HG03025 (cell line): ENCODE data around the gene TJP3.

Source experiments
- ATAC-seq: cut with Tn5 transposase; IDR thresholded peaks from one replicate; pipeline ENCODE4 v1.9.1; 2021; ENCODE audit warnings: mild to moderate bottlenecking, moderate library complexity; ENCODE audit not compliant: unreplicated experiment, low FRiP score

The TJP3 gene

DNA sequence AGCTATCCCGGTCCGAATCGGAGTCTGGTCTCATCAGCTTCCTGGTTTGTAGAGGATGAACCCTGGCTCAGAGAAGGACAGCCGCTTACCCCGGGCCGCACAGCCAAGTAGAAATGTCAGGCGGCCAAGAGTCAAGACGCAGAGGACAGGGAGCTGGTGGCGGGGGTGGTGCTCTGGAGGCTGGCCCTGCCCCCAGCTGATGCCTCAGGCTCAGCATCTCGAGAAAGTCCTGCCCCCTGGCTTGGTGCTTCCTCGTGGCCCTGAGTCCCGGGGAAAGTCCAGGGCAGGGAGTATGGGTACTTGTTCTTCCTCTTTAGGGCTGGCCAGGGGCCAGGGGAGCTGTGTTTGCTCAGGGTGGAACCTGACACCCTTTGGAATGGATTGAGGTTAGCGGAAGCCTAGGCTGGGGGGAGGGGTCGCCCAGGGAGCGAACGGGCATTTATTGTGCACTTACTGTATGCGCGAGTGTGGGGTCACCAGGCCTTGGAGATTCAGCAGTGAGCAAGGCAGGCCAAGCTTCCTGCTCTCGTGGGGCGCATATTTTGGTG lies 2.2 kb downstream of the TJP3 start:
- no peak for ATAC-seq

DNA sequence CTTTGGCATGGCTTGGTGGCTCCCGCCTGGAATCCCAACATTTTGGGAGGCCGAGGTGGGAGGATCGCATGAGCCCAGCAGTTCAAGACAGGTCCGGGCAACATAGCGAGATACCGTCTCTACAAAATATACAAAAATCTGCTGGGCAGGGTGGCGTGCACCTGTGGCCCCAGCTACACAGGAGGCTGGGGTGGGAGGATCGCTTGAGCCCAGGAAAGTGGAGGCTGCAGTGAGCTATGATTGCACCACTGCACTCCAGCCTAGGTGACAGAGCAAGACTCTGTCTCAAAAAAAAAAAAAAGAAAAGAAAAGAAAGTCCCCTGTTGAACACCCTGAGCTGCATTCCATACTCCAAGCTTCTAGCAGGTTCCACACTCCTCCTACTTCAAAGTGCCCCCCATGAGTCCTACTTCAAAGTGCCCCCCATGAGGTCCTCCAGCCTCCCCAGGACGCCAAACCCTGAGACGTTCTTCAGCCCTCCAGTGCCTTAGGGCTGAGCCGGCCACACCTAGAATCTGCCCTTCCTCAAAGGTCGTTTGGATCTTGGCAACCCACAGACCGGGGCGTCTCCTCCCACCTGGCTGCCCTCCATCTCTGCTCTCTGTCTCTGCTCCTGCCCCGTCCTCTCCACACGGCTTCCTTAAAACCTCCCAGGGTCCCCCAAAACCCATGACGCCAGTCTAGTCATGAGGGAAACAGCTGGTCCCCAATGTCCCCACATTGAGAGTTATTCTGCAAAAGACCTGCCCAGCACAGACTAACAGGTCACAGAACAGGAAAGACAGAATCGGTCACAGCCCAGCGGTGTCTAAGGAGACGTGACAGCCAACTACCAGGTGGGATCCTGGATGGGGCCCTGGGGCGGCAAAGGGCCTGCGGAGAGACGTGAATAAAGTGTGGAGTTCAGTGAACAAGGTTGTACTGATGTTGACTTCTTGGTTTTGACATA lies 4.8 kb downstream of the TJP3 start:
- no peak for ATAC-seq

DNA sequence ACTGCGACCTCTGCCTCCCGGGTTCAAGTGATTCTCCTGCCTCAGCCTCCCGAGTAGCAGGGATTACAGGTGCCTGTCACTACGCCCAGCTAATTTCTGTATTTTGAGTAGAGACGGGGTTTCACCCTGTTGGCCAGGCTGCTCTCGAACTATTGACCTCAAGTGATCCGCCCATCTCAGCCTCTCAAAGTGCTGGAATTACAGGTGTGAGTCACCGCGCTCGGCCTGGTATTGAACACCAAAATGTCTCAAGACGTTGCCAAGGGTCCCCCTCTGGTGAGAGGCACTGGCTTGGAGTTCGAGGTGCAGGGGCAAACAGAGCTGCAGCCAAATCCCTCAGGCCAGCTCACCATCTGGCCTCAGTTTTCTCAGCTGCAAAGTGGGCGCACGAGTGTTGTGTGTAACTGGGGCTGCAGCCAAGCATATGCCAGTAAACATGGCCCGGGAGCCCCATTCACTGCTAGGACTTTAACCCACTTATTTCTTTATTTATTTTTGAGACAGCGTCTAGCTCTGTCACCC lies 8.0 kb downstream of the TJP3 start:
- no peak for ATAC-seq

DNA sequence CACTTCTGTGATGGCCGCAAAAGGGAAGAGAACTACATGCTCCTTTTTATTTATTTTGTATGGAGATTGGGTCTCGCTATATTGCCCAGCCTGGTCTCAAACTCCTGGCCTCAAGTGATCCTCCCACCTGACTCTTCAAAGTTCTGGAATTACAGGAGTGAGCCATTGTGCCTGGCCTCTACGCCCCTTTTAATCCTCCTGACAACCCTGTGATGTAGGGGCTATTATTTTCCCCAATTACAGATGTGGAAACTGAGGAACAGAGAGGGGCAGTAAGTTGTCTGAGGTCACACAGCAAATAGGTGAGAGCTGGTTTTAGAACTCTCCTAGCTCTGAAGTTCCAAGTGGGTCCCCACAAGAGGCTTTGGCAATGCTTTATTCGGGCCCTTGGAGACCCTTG lies 11.7 kb downstream of the TJP3 start:
- ATAC-seq, result no peak

DNA sequence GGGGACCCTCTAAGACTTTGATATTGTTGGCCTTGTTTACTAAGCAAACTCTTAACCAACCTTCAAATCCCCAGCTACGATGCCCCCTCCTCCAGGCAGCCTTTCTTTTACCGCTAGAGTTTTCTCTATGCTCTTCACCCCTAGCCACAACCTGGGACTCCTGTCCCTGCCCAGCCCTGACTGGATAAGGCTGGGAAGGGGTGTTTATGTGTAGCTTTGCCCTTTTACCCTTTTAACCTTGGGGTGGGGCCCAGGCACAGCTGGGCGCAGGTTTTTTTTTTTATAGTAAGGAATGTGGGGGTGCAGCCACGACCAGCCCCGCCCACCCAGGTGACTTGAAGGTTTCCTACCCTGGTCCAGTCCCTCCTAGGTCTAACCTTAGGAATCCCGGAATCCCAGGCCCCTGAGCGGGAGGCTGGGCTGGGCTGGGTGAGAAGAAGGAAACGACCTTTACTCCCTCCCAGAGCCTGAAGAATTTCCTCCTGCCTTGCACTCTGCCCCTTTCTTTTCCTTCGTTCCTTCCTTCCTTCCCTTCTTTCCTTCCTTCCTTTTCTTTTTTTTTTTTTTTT lies 12.2 kb downstream of the TJP3 start:
- ATAC-seq, result no peak

DNA sequence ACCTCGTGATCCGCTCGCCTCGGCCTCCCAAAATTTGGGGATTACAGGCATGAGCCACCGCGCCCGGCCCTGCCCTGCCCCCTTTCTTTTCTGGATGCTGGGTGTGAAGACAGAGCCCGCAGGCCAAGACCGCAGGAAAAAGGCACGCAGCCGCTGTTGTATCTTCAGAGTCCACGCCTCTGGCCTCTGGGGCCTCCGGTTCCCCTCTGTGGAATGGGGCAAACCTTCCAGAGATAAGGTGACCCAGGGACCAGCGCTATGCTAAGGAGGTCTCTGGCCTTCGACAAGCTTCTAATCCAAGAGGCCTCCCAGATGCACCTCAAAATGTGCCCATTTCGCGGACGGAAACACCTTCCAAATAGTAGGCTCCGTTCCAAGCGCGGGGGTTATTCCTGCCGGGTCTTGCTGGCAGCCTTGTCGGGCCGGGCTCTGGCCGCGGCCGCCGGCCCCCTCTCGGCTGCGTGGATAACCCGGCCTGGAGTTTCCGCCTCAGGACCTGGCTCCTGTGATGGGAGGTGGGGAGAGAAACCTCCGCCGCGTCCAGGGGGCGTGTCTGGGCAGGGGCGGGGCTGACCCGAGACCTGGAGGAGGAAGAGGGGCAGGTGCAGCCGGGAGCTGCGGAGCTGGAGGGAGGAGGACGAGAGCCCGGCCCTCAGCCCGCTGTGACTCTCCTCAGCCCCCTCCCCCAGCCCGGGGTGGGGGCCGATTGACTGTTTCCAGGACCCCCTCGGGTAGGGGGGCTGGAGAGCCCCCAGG lies 13.1 kb downstream of the TJP3 start:
- ATAC-seq, result no peak

DNA sequence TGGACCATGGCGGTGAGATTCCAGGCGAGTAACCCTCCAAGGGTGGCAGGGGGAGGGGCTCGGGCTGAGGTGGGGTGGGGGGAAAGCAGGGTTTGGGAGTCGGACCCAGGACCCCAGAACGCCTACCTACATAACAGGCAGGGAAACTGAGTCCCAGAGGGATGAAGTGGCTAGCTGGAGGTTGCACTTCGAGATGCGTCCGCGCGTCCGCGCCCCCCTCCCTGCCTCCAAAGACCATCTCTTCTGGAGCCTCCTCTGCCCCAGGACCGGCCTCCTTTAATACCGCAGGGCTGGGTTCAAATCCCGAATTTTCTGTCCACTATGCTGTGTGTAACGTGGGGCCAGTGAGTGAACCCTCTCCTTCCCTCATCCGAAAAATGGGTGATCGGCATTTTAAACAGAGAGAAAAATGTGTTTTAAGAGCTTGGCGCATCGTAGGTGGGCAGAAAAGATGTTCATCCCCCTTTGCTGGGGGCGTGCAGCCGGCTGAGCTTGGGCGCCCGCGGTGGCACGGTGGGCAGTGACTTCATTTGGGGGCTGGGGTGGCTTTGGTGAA lies 13.8 kb downstream of the TJP3 start:
- ATAC-seq, result no peak

DNA sequence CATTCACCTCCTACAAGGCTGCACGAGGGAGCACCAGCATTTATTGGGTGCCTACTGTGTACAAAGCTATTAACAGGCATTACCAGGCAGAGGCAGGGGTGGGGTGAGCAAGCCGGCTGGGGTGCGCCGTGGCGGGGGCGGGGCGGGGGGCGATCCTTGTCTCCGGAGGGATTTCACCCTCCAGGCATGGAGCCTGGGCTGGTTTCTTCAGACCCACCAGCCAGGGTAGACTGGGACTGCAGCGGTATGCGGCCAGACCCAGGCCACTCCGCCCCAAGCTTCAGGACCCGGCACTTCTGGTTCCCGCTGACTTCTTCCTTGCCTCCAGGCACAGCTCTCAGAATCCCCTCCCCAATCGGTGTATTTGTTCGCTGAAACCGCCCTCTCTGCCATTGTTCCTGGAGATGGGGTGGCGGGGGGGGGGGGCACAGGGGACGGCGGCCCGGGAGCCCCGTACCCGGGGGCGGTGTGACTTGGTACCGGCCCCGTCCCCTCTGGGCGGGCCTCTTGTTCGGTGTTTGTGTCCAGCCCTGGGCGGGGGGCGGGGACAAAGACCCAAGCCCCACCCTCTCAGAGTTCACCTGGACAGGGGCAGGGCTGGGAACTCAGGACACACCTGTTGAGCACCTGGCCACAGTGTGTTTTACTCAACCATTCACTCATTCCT lies 14.4 kb downstream of the TJP3 start:
- ATAC-seq, result no peak

DNA sequence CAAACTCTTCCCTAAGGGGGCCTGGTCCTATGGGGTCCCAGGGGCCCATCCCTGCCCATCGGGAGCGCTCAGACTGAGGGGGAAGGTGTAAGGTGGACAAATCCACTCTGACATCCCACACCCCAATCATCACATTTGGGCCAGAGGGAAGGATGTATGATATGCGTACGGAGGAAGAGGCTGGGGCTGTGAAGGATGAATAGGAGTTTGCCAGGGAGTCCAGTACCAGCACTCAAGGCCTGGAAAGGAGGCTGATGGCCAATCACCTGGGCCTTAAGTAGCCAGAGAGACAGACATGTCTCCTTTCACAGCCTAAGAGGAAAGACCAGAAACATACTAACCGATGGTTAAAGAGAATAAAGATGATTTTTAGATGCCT lies 14.9 kb downstream of the TJP3 start:
- no peak for ATAC-seq

DNA sequence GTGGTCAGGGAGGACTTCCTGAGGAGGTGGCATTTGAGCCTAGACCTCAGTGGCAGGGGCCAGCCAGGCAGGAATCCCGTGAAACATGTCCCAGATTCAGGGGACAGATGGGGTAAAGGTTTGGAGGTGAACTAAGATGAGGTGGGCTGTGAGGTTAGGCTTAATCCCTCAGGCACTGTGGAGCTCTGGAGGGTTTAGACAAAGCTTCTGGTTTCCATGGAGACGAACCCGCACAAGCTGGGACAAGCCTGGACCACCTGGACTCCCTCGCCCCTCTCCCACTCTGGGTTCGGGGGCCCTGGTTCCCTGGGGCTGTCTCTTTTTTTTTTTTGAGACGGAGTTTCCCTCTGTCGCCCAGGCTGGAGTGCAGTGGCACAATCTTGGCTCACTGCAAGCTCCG lies 15.7 kb downstream of the TJP3 start:
- ATAC-seq, result no peak

DNA sequence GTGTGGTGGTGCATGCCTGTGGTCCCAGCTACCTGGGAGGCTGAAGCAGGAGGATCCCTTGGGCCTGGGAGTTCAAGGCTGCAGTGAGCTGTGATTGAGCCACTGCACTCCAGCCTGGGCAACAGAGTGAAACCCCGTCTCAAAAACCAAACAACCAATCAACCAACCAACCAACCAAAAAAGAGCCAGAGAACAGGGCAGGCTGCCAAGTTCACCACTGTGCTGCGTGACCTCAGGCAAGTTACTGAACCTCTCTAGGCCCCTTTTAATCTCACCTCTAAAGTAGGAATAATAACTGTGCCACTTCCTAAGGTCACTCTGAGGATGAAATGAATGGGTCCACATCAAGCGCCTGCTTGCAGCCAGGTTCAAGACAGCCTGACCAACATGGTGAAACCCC lies 16.9 kb downstream of the TJP3 start:
- ATAC-seq, result no peak

DNA sequence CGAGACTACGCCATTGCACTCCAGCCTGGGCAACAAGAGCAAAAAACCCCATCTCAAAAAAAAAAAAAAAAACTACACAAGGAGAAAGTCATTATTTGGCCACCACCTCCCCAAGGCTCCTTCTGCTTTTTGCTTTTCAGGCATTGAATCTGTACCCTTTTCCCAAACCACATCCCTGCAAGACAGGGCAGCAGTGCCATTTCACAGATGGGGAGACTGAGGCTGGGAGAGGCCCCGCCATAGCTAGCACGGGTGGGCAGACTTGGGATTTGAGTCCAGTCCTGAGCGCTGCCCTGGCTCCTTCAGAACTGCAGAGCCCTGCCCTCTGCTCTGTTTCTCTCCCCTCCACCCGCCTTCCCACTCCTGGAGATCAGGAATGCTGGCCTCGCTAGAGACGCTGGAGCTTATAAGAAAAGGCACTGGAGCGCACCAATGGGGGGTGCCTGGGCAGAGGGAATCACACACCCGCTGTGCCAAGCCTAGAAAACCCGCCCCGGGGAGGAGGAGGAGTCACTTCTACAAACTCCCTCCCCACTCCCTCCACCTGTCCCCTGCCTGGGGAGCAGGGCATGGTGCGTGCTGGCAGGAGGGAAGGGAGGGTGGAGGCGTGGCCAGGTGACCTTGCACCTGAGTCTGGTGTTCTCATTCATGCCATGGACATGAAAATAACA lies 17.6 kb downstream of the TJP3 start:
- ATAC-seq, result no peak

DNA sequence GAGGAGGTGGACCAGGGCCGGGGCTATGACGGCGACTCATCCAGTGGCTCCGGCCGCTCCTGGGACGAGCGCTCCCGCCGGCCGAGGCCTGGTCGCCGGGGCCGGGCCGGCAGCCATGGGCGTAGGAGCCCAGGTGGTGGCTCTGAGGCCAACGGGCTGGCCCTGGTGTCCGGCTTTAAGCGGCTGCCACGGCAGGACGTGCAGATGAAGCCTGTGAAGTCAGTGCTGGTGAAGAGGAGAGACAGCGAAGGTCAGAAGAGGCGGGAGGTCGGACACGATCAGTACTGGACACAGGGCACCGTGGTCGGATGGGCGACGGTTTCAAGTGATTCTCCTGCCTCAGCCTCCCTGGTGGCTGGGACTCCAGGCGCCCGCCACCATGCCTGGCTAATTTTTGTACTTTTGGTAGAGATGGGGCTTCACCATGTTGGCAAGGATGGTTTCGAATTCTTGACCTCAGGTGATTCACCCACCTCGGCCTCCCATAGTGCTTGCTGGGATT lies 22.3 kb downstream of the TJP3 start:
- ATAC-seq, result no peak

DNA sequence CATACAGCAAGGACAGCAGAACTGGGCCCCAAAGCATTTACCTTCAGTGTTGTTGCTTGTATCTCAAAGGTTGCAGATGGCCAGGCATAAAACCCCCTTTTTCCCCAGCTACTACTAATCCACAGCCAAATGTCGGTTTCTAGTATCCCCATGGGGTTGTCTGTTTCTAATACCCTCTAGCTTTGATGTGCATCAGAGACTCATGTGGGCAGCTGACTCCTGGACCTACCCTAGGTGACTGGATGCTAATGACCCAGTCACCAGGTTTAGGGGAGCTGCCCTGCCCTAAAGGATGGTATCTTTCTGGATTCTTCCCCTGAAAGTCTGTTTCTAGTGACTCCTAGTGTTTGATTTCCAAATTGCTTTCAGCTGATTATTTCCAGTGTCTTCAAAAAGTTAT lies 23.9 kb downstream of the TJP3 start:
- ATAC-seq, result no peak

DNA sequence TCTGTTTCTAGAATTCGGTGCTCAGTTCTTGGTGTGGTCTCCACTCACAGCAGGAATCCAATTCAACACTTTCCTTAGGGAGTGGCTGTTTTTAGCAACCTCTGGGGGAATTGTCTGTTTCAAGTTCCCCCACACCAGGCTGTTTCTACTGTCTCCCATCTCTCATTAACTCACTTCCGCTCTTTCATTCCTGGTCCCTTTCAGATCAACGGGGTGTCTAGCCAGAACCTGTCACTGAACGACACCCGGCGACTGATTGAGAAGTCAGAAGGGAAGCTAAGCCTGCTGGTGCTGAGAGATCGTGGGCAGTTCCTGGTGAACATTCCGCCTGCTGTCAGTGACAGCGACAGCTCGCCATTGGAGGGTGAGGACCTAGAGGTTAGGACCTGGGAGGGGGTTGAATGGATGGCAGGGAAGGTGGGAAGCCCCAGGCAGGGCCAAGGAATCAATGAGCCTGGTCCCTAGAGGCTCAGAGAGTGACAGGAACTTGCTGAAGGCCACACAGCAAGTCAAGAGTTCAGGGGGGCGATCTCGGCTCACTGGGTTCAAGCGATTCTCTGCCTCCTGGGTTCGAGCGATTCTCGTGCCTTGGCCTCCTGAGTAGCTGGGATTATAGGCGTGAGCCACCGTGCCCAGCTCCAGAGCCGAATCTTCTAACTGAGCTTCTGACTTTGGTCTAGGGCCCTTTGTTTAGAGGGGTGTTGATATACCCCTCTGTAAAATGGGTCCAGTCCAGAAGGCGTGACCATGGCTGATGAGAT lies 25.5 kb downstream of the TJP3 start:
- ATAC-seq, result no peak

DNA sequence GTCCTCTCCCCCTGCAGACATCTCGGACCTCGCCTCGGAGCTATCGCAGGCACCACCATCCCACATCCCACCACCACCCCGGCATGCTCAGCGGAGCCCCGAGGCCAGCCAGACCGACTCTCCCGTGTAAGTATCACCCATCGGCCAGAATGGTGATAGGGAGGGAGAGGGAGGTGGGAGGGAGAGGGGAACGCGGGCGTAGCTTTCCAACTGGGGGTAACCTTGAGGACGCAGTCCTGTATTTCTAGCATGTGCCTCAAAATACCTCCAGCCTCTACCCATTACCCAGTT lies 26.1 kb downstream of the TJP3 start:
- ATAC-seq, result no peak

DNA sequence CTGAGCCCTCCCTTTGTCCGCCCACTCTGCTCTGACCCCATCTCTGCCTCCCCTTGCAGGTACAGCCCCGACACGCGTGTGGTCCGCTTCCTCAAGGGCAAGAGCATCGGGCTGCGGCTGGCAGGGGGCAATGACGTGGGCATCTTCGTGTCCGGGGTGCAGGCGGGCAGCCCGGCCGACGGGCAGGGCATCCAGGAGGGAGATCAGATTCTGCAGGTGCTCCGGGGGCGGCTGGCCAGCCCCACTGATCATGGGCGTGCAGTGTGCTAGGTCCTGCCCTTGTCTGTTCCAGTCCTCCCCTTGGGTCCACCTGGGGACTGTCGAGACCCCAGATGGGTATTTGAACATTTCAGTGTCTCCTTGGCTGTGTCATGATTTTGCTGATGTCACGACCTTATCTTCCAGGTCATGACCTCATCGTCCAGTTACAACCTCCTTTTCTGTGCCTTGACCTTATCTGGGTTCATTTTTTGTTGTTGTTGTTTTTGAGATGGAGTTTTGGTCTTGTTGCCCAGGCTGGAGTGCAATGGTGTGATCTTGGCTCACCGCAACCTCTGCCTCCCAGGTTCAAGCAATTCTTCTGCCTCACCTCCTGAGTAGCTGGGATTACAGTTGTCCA lies 28.0 kb downstream of the TJP3 start:
- no peak for ATAC-seq

DNA sequence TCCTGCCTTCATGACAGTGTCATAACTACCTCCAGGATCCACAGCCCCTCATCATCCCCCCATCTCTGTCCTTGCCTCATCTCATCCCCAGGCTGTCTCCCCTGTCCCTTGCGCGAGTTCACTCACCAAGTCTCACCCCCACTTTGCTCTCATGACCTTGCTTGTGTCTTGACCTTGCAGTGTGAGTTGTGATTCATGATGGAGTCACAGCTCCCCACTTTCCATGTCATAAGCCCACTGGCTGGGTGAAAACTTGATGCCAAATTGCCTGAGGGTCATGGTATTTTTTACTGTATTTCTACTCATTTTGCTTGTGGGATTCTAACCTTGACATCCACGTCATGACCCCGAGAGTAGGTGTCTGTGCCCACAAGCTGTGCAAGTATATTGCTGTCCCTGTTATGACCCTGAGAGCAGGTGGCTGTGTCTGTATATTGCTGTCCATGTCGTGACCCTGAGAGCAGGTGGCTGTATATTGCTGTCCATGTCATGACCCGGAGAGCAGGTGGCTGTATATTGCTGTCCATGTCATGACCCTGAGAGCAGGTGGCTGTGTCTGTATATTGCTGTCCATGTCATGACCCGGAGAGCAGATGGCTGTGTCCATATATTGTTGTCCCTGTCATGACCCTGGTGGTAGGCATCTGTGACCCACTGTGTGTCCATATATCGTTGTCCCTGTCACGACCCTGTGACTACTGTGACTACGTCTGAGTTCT lies 29.5 kb downstream of the TJP3 start:
- no peak for ATAC-seq
